Skeletal muscle tissue (tissue), 4 donors: Measurements from ENCODE around the gene SEBOX. TPM values are rescaled to one million over a fixed set of nuclear protein-coding genes. Genes with fewer than 3 reads are reported as not detected.
A peak's percentile ranks its signal among the peaks of the same experiment; 100 is the strongest.

ENCODE experiments used
- H3K27ac ChIP-seq: one replicate; pipeline ENCODE4 v1.7.0; 2013; ENCODE audit warnings: mild to moderate bottlenecking, low read depth, low read length, inconsistent platforms
- H3K27me3 ChIP-seq, 3 donors: one replicate each; pipeline ENCODE4 v1.7.0; 2013; ENCODE audit warnings: low read length in 3 of 3; ENCODE audit not compliant: control insufficient read depth in 3 of 3, insufficient read depth in 3 of 3
- H3K36me3 ChIP-seq, 3 donors: one replicate each; pipeline ENCODE4 v1.7.0; 2013; ENCODE audit warnings: low read length in 3 of 3; ENCODE audit not compliant: control insufficient read depth in 3 of 3, insufficient read depth in 3 of 3
- H3K4me1 ChIP-seq, 3 donors: one replicate each; pipeline ENCODE4 v1.7.0; 2013; ENCODE audit warnings: low read length in 3 of 3, mild to moderate bottlenecking in 3 of 3; ENCODE audit not compliant: control insufficient read depth in 3 of 3, insufficient read depth in 3 of 3
- H3K4me3 ChIP-seq, 3 donors: one replicate each; pipeline ENCODE4 v1.7.0; 2013; ENCODE audit warnings: low read length in 3 of 3
- H3K9ac ChIP-seq, 3 donors: one replicate each; pipeline ENCODE4 v1.7.0; 2013; ENCODE audit warnings: low read length in 3 of 3, mild to moderate bottlenecking in 3 of 3, moderate library complexity in 2 of 3, low read depth in 1 of 3
- H3K9me3 ChIP-seq, 3 donors: one replicate each; pipeline ENCODE4 v1.7.0; 2013; ENCODE audit warnings: low read length in 3 of 3; ENCODE audit not compliant: control insufficient read depth in 3 of 3
- total RNA-seq: library from RNA; depleted of rRNA; stranded (reverse); fragments of >200 nt; gene quantifications from one replicate; pipeline ENCODE4 v1.2.3, GENCODE V29; 2014
- donor health status: Osteomylitis.

Gene SEBOX
- total RNA-seq, 1 donor from 2014 or later = not detected

DNA sequence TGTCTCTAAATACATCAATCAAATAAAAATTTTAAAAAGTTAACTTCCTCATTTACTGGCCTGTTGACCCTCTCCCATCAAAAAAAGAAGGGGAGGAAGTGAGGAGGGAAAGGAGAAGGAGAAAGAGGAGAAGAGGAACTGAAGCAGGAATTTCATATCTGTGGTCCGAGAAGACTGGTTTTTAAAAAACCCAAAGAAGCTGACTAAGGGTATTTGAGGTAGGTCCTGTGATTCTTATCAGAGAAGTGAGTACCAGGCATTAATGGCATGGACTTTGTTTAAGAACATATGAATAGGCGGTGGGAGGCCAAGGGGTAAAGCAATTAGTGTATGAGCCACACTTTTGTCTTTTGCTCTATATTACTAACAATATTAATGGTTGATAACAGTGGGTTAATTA is 39.0 kb upstream of the SEBOX start:
- peaks cover 17 to 21% (median 18%) of the 10 kb centered on the region in 3 donors for H3K4me1 ChIP-seq
- no peak overlapping the region for H3K27ac ChIP-seq
- no peaks in the 10 kb centered on the region for H3K9me3 ChIP-seq
- H3K36me3 ChIP-seq = peaks cover 20 to 26% (median 21%) of the 10 kb centered on the region in 3 donors
- no peaks in the 10 kb centered on the region for H3K27me3 ChIP-seq
- H3K4me3 ChIP-seq = no peak overlapping the region
- peak overlapping the region in 1 of 3 donors; percentile 8 for H3K9ac ChIP-seq

GRCh38 chr17:28402844-28403243 is 37.8 kb upstream of the SEBOX start:
- Histone ChIP-seq H3K4me1 (peaks cover 17 to 29% (median 22%) of the 10 kb centered on the region in 3 donors), H3K9ac (no peak overlapping the region), H3K4me3 (no peak overlapping the region), H3K27me3 (no peaks in the 10 kb centered on the region), H3K27ac (no peak overlapping the region), H3K9me3 (no peaks in the 10 kb centered on the region), H3K36me3 (peaks cover 27 to 31% (median 28%) of the 10 kb centered on the region in 3 donors)

- no peak overlapping the region for H3K4me3 ChIP-seq
- H3K9ac ChIP-seq = no peak overlapping the region
- H3K27ac ChIP-seq = no peak overlapping the region
- H3K4me1 ChIP-seq = peaks cover 17 to 29% (median 22%) of the 10 kb centered on the region in 3 donors
- no peaks in the 10 kb centered on the region for H3K9me3 ChIP-seq
- peaks cover 27 to 31% (median 29%) of the 10 kb centered on the region in 3 donors for H3K36me3 ChIP-seq
- H3K27me3 ChIP-seq = no peaks in the 10 kb centered on the region
Observed at GRCh38 chr17:28402224-28402630, 37.2 kb upstream of the SEBOX start.

- Histone ChIP-seq H3K27ac (no peak overlapping the region), H3K4me3 (no peak overlapping the region), H3K9ac (no peak overlapping the region), H3K36me3 (peaks cover 35 to 40% (median 36%) of the 10 kb centered on the region in 3 donors), H3K4me1 (peaks cover 2 to 12% (median 8%) of the 10 kb centered on the region in 3 donors), H3K9me3 (no peaks in the 10 kb centered on the region), H3K27me3 (no peaks in the 10 kb centered on the region)
Observed at GRCh38 chr17:28399808-28400207, 34.8 kb upstream of the SEBOX start.

DNA sequence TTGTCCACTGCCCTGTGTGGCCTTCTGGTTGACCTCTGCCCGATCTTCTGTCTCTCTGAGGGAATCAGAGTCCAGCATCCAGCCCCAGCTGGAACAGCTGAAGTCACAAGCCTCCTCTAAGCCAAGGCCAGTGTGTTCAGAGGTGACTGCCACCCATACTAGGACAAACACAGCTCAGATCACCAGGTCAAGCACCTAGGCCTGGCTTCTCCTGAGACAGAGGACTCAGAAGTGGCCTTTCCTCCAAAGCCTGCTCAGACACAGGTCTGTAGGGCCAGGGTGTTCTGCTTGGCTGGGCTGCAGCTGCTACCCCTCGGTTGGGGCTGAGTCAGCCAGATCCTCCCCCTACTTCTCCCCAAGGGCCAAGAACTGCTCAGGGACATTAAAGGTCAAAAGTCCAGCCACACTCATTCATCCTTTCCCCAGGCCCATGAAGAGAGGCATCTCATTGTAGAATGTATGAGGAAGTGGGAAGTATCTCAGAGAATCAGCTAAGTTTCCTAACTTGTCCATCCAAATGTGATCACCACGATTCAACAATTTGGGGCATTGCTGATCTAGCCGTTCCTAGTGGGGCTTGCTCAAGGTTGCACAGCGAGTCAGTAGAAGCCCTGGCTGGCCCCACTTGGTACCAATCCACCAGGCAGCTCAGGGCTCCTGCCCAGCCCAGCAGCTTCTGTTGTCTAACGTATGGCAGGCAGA is 33.4 kb upstream of the SEBOX start:
- Histone ChIP-seq H3K27me3 (no peaks in the 10 kb centered on the region), H3K9ac (peak overlapping the region in 1 of 3 donors; percentile 33), H3K27ac (no peak overlapping the region), H3K4me3 (no peak overlapping the region), H3K4me1 (peaks cover 0 to 8% (median 4%) of the 10 kb centered on the region in 3 donors), H3K9me3 (no peaks in the 10 kb centered on the region), H3K36me3 (peaks cover 35 to 40% (median 36%) of the 10 kb centered on the region in 3 donors)

DNA sequence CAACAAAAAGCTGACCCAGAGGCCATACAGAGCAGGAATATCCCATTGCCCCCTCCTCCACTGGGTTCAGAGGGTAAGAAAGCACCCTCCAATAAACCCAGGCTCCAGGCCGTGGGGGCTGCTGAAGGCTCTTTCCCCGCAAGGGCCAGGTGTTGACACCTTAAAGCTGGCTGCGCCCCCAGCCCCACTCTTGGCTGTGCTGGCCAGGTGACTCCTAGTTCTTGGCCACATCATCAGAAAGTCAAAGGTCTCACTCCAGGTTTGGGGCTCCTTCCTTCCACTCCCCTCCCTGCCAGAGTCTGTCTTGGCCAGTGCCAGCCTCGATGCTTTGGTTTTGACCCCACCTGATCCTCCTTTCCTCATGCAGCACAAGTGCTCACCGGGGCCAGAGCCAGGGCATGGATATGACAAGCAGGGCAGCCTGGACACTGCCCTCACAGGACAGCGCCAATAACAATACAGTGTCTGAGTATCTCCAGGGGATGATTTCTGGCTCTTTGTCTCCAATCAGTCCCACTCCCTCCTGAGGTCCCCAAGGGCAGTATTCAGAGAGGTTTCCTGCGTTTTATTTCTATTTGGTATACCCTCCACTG is 32.8 kb upstream of the SEBOX start:
- Histone ChIP-seq H3K9ac (no peak overlapping the region), H3K4me1 (peaks cover 0 to 8% (median 4%) of the 10 kb centered on the region in 3 donors), H3K9me3 (no peaks in the 10 kb centered on the region), H3K36me3 (peaks cover 35 to 37% (median 36%) of the 10 kb centered on the region in 3 donors), H3K27me3 (no peaks in the 10 kb centered on the region), H3K4me3 (no peak overlapping the region), H3K27ac (no peak overlapping the region)

GRCh38 chr17:28397275-28397674 is 32.3 kb upstream of the SEBOX start:
- Histone ChIP-seq H3K9ac (no peak overlapping the region), H3K27ac (no peak overlapping the region), H3K36me3 (peaks cover 35 to 36% (median 36%) of the 10 kb centered on the region in 3 donors), H3K4me1 (peaks cover 0 to 8% (median 4%) of the 10 kb centered on the region in 3 donors), H3K9me3 (no peaks in the 10 kb centered on the region), H3K4me3 (no peak overlapping the region), H3K27me3 (no peaks in the 10 kb centered on the region)

- H3K4me3 ChIP-seq = no peak overlapping the region
- H3K27ac ChIP-seq = no peak overlapping the region
- peaks cover 31 to 32% (median 32%) of the 10 kb centered on the region in 3 donors for H3K36me3 ChIP-seq
Observed at GRCh38 chr17:28396635-28397239, 31.7 kb upstream of the SEBOX start.

GRCh38 chr17:28395968-28396367 is 31.0 kb upstream of the SEBOX start:
- Histone ChIP-seq H3K9me3 (no peaks in the 10 kb centered on the region), H3K27me3 (no peaks in the 10 kb centered on the region), H3K9ac (no peak overlapping the region), H3K36me3 (peaks cover 25 to 34% (median 31%) of the 10 kb centered on the region in 3 donors), H3K4me3 (no peak overlapping the region), H3K4me1 (peaks cover 0 to 8% (median 4%) of the 10 kb centered on the region in 3 donors), H3K27ac (no peak overlapping the region)

More at GRCh38 chr17:28396635-28397239, 31.7 kb upstream of the SEBOX start:
- Histone ChIP-seq H3K27me3 (no peaks in the 10 kb centered on the region), H3K4me1 (peaks cover 0 to 8% (median 4%) of the 10 kb centered on the region in 3 donors), H3K9ac (no peak overlapping the region), H3K9me3 (no peaks in the 10 kb centered on the region)

DNA sequence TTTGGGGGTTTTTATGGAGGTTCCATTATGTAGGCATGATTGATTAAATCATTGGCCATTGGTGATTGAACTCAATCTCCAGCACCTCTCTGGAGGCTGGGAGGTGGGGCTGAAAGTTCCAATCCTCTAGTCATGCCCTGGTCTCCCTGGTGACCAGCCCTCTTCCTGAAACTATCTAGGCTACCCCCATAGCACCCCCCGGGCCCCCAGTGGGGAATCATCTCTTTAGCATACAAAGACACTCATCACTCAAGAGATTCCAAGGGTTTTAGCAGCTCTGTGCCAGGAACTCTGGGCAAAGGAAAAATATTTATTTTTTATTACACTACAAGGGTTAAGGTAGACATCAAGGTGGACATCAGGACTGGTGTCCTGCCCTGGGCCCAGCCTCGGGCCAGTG is 30.4 kb upstream of the SEBOX start:
- Histone ChIP-seq H3K9me3 (no peaks in the 10 kb centered on the region), H3K27ac (no peak overlapping the region), H3K36me3 (peaks cover 24 to 35% (median 31%) of the 10 kb centered on the region in 3 donors), H3K27me3 (no peaks in the 10 kb centered on the region), H3K9ac (no peak overlapping the region), H3K4me1 (peaks cover 0 to 8% (median 4%) of the 10 kb centered on the region in 3 donors), H3K4me3 (no peak overlapping the region)
